ENCODE measurements around the gene DKK3. TPM values are rescaled to one million over a fixed set of nuclear protein-coding genes. Genes with fewer than 3 reads are reported as not detected.

The DKK3 gene
- total RNA-seq, 1 donor, result 94.3 TPM

DNA sequence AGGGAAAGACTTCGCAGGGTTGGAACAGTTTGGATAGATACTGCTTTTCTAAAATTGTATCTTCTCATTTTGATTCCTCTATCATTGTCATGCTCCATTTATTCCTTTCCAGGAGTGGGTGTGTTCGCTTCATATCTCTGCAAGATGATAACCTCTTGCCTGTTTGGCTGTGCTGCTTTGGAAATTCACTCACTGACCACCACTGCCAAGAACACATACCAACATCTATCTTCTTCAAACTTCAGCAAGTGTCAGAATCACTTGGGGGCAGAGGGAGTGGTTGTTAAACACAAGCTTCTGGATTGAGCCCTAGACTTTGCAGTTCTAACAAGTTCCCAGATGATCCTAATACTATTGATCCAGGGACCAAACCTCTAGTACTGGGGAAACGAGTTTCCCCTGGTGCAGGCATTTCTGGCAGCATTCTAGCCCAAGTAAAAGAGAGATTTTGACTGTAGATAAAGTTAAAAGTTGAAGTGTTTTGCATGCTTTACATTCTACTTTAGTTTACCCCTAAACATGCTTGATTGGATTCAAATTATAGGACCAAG is 11.5 kb upstream of the DKK3 start:
- TF ChIP-seq CTCF (IDR thresholded peaks at IDR 0.05; ENCODE audit: insufficient read depth, low read length), result no peak
- H3K4me3 ChIP-seq (ENCODE audit: low read depth, low read length), result no peak overlapping the region
- peak; percentile 68 for DNase-seq (ENCODE audit: low read depth)

- H3K4me3 ChIP-seq (ENCODE audit: low read depth, low read length), result no peak overlapping the region
- peak; percentile 93 for DNase-seq (ENCODE audit: low read depth)
- no peak for TF ChIP-seq CTCF (IDR thresholded peaks at IDR 0.05; ENCODE audit: insufficient read depth, low read length)
These were observed 10.9 kb upstream of the DKK3 start for GRCh38 chr11:12019337-12019736.

DNA sequence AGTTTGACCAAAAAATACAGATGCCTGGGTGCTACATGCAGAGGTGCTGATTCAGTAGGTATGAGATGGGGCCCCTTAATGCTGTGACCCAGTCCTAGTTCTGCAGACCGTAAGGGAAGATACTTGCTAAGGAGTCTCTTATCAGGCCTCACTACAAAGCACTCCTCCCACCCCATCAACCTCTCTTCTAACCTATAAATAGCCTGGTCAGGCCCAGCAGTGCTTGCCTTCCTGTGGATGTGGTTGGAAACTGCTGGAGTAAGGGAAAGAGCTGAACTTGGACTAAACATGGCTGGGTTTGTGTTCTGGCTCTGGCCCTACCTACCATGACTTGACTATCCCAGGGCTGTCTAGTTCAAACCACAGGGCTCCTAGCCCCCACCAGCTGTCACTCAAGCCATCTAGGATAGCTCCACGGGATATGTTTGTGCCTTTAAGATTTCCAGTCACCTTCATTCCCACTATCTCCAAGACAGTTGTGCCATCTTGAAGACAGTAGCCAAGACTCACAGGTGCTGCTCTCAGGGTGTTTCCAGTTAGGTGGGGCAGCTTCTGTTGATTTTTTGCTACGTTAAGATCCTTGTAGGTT is 9.5 kb upstream of the DKK3 start:
- H3K4me3 ChIP-seq (ENCODE audit: low read depth, low read length), result no peak overlapping the region
- no peak for TF ChIP-seq CTCF (IDR thresholded peaks at IDR 0.05; ENCODE audit: insufficient read depth, low read length)
- DNase-seq (ENCODE audit: low read depth), result peak; percentile 70

GRCh38 chr11:12017243-12017678 is 8.8 kb upstream of the DKK3 start:
- TF ChIP-seq CTCF (IDR thresholded peaks at IDR 0.05; ENCODE audit: insufficient read depth, low read length), result no peak
- H3K4me3 ChIP-seq (ENCODE audit: low read depth, low read length), result no peak overlapping the region
- peak; percentile 96 for DNase-seq (ENCODE audit: low read depth)

DNA sequence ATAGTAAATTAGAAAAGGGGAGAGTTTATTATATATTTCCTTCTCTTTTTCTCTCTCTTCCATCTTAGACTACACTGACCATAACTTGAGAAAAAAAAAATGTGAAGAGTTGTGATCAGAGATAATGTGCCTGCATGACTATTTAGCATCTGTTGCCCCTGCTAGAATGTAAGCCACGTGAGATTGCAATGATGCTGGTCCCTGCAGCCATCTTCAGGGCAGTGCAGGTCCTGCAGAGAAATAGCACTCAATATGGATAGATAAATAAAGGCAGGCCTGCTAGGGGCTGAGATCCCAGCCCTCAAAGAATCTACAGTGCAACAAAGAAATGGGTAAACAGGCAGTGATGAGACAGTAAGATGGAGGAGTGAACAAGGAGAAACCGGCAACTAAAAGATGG is 7.8 kb upstream of the DKK3 start:
- no peak overlapping the region for H3K4me3 ChIP-seq (ENCODE audit: low read depth, low read length)
- DNase-seq (ENCODE audit: low read depth), result no peak
- TF ChIP-seq CTCF (IDR thresholded peaks at IDR 0.05; ENCODE audit: insufficient read depth, low read length), result peak; percentile 12

GRCh38 chr11:12015486-12015885 is 7.1 kb upstream of the DKK3 start:
- H3K4me3 ChIP-seq (ENCODE audit: low read depth, low read length), result no peak overlapping the region
- TF ChIP-seq CTCF (IDR thresholded peaks at IDR 0.05; ENCODE audit: insufficient read depth, low read length), result no peak
- DNase-seq (ENCODE audit: low read depth), result no peak

GRCh38 chr11:12013781-12014180 is 5.4 kb upstream of the DKK3 start:
- no peak for TF ChIP-seq CTCF (IDR thresholded peaks at IDR 0.05; ENCODE audit: insufficient read depth, low read length)
- DNase-seq (ENCODE audit: low read depth), result no peak
- H3K4me3 ChIP-seq (ENCODE audit: low read depth, low read length), result no peak overlapping the region

Data from fibroblast of the aortic adventitia (primary cell).